GM18858 (cell line): ENCODE data around the gene HECTD2.
"Not testable (repeated sequence)": the region's sequence is repeated elsewhere in the genome, so short reads cannot be mapped to it uniquely, and the experiment has no call there.

Experiments used
- ATAC-seq: cut with Tn5 transposase; IDR thresholded peaks from one replicate; pipeline ENCODE4 v1.9.1; 2021; ENCODE audit not compliant: unreplicated experiment

HECTD2 gene

DNA sequence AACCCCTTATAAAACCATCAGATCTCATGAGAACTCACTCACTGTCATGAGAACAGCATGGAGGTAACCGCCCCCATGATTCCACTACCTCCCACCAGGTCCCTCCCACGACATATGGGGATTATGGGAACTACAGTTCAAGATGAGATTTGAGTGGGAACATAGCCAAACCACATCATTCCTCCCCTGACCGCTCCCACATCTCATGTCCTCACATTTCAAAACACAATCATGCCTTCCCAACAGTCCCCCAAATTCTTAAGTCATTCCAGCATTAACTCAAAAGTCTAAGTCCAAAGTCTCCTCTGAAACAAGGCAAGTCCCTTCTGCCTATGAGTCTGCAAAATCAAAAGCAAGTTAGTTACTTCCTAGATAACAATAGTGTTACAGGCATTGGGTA lies 150.7 kb downstream of the HECTD2 start:
- ATAC-seq, result not testable (repeated sequence)

DNA sequence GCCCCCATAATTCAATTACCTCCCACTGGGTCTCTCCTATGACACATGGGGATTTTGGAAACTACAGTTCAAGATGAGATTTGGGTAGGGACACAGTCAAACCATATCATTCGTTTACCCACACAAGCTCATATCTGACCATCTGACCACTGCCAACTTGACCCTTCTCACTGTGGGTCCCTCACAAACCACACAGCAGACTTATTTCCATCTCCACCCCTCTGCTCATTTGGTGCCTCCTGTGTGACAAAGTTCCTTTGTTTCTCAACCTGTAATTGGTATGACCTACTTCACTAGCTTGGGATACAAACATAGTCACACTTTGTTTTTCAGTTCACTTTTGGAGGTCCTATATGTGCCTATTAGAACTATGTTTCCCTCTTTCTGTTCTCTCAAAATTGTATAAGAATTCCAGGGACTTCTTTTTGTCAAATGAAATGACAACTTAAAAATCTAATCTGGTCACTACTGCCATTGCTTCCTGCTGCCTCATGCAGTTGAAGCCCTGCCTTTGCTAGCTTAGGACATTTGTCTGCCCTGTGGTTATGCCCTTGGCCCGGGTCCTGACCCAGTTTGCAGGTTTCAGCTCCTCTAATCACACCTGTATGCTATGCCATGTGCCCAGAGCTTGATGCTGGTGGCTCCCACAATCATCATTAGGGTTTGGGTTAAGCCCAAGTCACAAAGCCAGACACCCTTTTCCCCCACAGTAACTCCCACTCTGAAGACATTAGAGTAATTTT lies 152.9 kb downstream of the HECTD2 start:
- no peak for ATAC-seq

- no peak for ATAC-seq
These were observed 153.9 kb downstream of the HECTD2 start for GRCh38 chr10:91564026-91564425.
